ENCODE data around the gene PLAGL1. TPM values are rescaled to one million over a fixed set of nuclear protein-coding genes. Genes with fewer than 3 reads are reported as not detected.

PLAGL1 gene
- total and polyA plus RNA-seq, 4 experiments from 2014 or later, result 0.89 to 4.7 (median 2.7) TPM

GRCh38 chr6:143896126-143896860 lies 111.8 kb downstream of the PLAGL1 start:
- CTCF ChIA-PET (ENCODE audit: partially characterized antibody), result interaction anchor here (1.3 kb wide), 1 partner anchor 11 kb away, joined by 3 read pairs; no protein-coding TSS in a partner anchor
- Mint-ChIP-seq H3K36me3 (peaks cover 0 to 4% of the 10 kb centered on the region in 2 donors), H3K4me3 (no peak overlapping the region), H3K27ac (no peak overlapping the region), H3K27me3 (no peaks in the 10 kb centered on the region), H3K9me3 (no peaks in the 10 kb centered on the region), H3K4me1 (peaks cover 0 to 2% (median 0%) of the 10 kb centered on the region in 4 donors)
- Histone ChIP-seq H3K9me3 (ENCODE audit: control insufficient read depth in 1 of 2, low read length in 2 of 2) (no peaks in the 10 kb centered on the region), H3K27me3 (ENCODE audit: insufficient read depth, low read length) (no peaks in the 10 kb centered on the region), H3K36me3 (ENCODE audit: insufficient read depth, low read length) (no peaks in the 10 kb centered on the region), H3K27ac (ENCODE audit: low read depth, low read length) (no peak overlapping the region), H3K4me1 (ENCODE audit: insufficient read depth, low read length) (no peaks in the 10 kb centered on the region), H3K4me3 (ENCODE audit: low read length in 2 of 2) (no peak overlapping the region)
- POLR2A ChIA-PET (ENCODE audit: partially characterized antibody), result no interaction called here
- no peak for DNase-seq
- intact Hi-C loops (cut with micrococcal nuclease), result no loop called here

DNA sequence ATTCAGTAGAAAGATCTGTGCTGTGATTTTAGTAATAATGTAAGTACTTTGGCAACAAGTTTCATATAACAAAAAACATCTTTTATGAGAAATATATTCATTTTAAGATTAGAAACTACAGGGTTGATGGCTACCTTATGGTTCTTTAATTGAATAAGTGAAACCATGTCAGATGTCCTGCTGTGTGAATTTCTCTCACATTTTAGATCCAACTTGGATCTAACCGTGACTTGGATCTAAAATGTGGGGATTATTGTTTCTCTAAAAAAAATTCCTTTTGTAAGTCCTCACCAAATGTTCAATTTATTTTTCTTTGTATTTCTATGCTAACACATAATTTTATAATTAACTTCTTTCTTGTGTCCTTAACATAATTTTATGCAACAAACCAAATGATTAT lies 113.4 kb downstream of the PLAGL1 start:
- CTCF ChIA-PET (ENCODE audit: partially characterized antibody), result no interaction called here
- no peak for DNase-seq

More for the DNA sequence above, 113.4 kb downstream of the PLAGL1 start:
- H3K27me3 Mint-ChIP-seq, result no peaks in the 10 kb centered on the region
- H3K36me3 ChIP-seq (ENCODE audit: insufficient read depth, low read length), result no peaks in the 10 kb centered on the region
- H3K4me3 ChIP-seq (ENCODE audit: low read length in 2 of 2), result no peak overlapping the region
- H3K9me3 ChIP-seq (ENCODE audit: control insufficient read depth in 1 of 2, low read length in 2 of 2), result no peaks in the 10 kb centered on the region
- no peak overlapping the region for H3K4me3 Mint-ChIP-seq
- H3K27ac Mint-ChIP-seq, result no peak overlapping the region
- no peaks in the 10 kb centered on the region for H3K4me1 Mint-ChIP-seq
- no peaks in the 10 kb centered on the region for H3K36me3 Mint-ChIP-seq
- no peaks in the 10 kb centered on the region for H3K4me1 ChIP-seq (ENCODE audit: insufficient read depth, low read length)
- H3K27me3 ChIP-seq (ENCODE audit: insufficient read depth, low read length), result no peaks in the 10 kb centered on the region
- POLR2A ChIA-PET (ENCODE audit: partially characterized antibody), result no interaction called here
- intact Hi-C loops (cut with micrococcal nuclease), result no loop called here
- H3K9me3 Mint-ChIP-seq, result no peaks in the 10 kb centered on the region
- no peak overlapping the region for H3K27ac ChIP-seq (ENCODE audit: low read depth, low read length)

Other genes with a start within 250 kb of the PLAGL1 start
- 10 to 100 TPM; 19.9 to 20.8 TPM for gene LTV1, start 164.9 kb downstream of the PLAGL1 start, total RNA-seq
- gene LTV1, start 164.9 kb downstream of the PLAGL1 start, polyA plus RNA-seq, result 10 to 100 TPM; 18.2 to 28.1 TPM
- not detected for gene ZC2HC1B, start 143.8 kb downstream of the PLAGL1 start, total RNA-seq
- gene ZC2HC1B, start 143.8 kb downstream of the PLAGL1 start, polyA plus RNA-seq, result not detected
- 10 to 100 TPM; 87.2 to 91.7 TPM for gene SF3B5, start 87.3 kb upstream of the PLAGL1 start, total RNA-seq
- 100 to 1,000 TPM; 339 to 379 TPM for gene SF3B5, start 87.3 kb upstream of the PLAGL1 start, polyA plus RNA-seq
- gene STX11, start 142.3 kb upstream of the PLAGL1 start, total RNA-seq, result 1 to 10 TPM; 5.7 to 6.2 TPM
- gene STX11, start 142.3 kb upstream of the PLAGL1 start, polyA plus RNA-seq, result 10 to 100 TPM in 1 of 2 donors, 1 to 10 TPM in 1; 9.5 to 11.0 TPM

Data from CD4-positive, alpha-beta memory T cell (primary cell).